OCI-LY7 (cell line): ENCODE data around the gene BMPR2.

Experiments
- EZH2phosphoT487 ChIP-seq: fragments of 200-600 bp; sonication (generic); IDR thresholded peaks from 2 replicates; pipeline ENCODE4 v1.6.1; 2018; ENCODE audit warnings: low read depth, borderline replicate concordance, mild to moderate bottlenecking, mixed run types, antibody characterized with exemption, low read length, moderate library complexity, mixed read lengths
- TF ChIP-seq, protein P1 (sequence below): fragments of 200-600 bp; sonication (generic); conservative IDR thresholded peaks from 2 replicates; pipeline ENCODE4 v1.5.1; 2014; ENCODE audit warnings: mild to moderate bottlenecking, antibody characterized with exemption, low read length, moderate library complexity, mixed read lengths

DNA sequence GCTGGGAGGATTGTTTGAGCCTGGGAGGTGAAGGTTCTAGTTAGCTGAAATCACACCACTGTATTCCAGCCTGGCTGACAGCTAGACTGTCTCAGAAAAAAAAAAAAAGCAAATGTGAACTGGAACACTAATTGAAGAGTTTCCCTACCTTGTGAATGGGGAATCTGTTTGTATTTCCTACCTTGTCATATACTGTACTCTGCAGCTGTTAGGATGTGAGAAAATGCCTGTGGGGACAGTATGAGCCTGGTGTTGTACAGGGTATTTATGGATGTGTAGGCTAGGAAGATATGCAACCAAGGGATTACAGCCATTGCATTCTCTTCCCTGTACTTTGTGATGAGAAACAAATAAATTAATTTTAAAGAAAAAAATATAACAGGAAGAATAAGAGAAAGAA, 145.3 kb downstream of the BMPR2 start:
- TF ChIP-seq, protein P1, sequence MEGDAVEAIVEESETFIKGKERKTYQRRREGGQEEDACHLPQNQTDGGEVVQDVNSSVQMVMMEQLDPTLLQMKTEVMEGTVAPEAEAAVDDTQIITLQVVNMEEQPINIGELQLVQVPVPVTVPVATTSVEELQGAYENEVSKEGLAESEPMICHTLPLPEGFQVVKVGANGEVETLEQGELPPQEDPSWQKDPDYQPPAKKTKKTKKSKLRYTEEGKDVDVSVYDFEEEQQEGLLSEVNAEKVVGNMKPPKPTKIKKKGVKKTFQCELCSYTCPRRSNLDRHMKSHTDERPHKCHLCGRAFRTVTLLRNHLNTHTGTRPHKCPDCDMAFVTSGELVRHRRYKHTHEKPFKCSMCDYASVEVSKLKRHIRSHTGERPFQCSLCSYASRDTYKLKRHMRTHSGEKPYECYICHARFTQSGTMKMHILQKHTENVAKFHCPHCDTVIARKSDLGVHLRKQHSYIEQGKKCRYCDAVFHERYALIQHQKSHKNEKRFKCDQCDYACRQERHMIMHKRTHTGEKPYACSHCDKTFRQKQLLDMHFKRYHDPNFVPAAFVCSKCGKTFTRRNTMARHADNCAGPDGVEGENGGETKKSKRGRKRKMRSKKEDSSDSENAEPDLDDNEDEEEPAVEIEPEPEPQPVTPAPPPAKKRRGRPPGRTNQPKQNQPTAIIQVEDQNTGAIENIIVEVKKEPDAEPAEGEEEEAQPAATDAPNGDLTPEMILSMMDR = no peak
- TF ChIP-seq EZH2phosphoT487 = no peak
